Superior temporal gyrus (tissue), 1 donor: ENCODE results near the gene TXNRD1.
"Not testable (repeated sequence)": the region's sequence is repeated elsewhere in the genome, so short reads cannot be mapped to it uniquely, and the experiment has no call there.

Source experiments
- DNase-seq: peaks from one replicate; pipeline ENCODE4 v3.0.0-alpha.2; 2016; ENCODE audit errors: extremely low spot score

Gene TXNRD1

DNA sequence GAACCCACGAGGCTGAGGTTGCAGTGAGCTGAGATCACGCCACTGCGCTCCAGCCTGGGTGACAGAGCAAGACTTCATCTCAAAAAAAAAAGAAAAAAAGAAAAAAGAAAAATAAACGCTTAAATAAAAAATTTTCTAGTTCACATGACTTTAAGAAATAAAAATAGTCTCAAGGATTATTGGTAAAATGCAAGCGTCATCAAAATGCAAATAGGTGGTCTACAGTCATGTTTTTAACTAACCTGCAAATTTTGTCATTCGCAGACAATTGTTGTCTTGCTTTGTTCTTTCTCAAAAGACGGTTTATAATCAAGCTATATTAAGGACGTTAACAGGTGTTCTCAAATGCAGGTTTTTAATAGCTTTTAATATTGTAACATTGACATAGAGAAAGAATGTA, 22.4 kb downstream of the TXNRD1 start:
- DNase-seq: no peak

DNA sequence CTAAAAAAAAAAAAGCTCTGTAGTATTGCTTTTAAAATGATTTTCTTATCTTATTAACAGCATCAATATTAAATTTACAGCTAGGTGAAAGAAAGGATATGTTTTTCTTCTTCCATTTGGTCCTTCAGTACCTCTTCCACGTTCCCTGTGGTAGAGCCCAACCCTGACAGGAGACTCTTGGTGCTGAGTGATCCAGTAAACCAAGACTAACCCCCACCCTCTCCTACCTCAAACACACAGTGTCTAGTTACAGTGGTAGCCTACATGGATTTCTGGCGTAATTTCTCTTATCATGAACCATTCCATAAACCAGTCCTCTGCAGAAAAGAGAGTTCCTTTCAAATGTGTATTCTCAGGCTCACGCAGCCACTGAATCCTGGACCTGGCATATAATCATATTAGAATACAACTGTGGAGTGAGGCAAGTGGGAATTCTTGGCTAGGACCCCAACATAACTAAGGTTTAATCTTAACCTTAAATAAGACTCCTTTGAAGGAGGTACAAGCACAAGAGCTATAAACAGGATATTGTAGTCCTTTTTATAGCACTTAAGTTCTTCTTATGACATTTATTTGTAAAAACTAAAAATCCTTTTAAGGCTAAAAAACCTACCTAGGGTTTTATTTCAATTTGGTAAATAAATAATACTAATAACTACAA, 27.1 kb downstream of the TXNRD1 start:
- no peak for DNase-seq

DNA sequence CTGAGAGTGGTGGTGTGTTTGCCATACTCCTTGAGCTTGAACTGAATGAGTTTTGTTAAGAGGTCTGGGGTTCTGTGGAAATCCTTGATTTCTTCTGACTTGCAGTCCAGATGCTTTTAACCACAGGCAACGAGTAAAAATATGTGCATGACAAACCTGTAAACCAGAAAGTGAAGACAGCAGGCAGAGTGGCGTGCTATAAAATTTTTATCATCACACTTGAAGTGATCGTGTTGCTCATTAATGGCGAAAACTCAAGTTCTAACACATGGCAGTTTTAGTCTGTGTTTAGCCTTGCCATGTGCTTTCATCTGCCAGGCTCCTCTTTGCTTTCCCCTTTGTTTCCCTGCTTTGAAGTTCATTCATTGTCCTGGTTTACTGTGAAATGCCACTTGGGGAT, 28.0 kb downstream of the TXNRD1 start:
- no peak for DNase-seq

DNA sequence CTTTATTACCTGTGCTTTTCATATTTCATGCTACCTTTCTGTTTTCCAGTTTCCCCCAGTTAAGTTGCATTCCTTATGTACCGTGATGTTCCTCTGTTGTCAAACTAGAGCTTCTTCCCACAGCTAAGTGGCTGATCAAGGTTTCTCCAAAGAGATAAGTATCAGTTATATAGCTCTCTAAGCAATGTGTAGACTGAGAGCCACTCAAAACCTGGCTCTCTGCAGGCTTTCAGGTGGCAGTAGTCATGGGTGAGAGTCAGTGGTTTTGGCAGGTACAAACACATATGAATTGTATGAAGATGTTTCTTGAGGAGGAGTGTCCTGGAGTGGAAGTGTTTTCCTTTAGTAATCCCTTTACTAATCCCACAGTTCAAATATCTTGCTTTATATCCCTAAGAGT, 28.4 kb downstream of the TXNRD1 start:
- DNase-seq: no peak

DNA sequence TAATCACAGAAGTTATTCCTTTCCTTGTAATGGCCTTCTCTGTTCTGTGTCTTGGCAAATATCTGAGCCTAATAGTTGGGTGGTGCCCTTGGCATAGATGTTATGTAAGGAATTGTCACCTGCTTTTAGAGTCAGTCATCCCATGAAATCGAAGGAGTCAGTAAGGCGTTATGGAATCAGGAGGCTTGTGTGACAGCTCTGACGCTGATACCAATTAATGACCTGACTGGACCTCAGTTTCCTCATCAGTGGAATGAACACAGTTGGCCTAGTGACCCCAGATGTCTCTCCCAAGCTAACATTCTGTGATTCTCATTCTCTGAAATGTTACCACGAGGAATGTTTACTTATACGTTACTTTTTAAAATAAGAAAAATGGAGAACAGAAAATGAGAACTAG, 32.1 kb downstream of the TXNRD1 start:
- DNase-seq: no peak

DNA sequence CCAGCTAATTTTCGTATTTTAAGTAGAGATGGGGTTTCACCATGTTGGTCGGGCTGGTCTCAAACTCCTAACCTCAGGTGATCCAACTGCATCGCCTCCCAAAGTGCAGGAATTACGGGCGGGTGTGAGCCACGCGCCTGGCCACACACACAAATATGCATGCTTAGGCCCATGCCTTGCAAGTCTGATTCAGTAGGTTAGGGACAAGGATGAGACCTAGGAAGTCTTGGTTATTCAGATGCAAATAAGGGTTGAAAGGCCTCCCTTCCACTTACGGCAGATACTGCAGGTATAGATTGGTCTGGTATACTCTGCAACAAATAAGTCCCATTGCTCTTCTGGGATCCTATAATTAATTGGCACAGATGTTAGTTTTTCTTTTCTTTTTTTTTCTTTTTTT, 32.9 kb downstream of the TXNRD1 start:
- no peak for DNase-seq

DNA sequence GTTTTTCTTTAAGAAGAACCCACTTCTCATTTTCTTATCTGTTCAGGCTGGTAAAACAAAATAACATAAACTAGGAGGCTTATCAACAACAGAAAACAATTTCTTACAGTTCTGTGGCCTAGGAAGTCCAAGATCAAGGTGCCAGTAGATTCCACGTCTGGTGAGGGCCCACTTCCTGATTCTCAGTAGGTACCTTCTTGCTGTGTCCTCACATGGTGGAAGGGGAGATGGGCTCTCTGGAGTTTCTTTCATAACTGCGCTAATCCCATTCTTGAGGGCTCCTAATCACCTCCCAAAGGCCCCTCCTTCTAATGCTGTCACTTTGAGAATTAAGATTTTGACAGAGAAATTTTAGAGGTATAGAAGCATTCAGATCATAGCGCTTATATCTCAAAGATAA, 33.4 kb downstream of the TXNRD1 start:
- no peak for DNase-seq

DNA sequence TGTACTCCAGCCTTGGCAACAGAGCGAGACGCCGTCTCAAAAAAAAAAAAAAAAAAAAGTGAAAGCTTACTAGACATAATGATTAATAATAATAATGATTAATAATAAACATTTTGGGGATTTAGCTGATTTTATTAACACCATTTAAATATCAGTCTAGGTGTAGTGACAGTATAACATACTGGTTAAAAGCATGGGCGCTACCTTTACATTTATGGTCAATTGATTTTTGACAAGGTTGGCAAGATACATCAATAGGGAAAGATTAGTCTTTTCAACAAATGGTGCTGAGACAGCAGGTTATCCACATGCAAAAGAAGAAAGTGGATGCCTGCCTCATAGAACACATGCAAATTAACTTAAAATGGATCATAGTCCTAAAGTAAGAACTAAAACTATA, 34.3 kb downstream of the TXNRD1 start:
- no peak for DNase-seq

DNA sequence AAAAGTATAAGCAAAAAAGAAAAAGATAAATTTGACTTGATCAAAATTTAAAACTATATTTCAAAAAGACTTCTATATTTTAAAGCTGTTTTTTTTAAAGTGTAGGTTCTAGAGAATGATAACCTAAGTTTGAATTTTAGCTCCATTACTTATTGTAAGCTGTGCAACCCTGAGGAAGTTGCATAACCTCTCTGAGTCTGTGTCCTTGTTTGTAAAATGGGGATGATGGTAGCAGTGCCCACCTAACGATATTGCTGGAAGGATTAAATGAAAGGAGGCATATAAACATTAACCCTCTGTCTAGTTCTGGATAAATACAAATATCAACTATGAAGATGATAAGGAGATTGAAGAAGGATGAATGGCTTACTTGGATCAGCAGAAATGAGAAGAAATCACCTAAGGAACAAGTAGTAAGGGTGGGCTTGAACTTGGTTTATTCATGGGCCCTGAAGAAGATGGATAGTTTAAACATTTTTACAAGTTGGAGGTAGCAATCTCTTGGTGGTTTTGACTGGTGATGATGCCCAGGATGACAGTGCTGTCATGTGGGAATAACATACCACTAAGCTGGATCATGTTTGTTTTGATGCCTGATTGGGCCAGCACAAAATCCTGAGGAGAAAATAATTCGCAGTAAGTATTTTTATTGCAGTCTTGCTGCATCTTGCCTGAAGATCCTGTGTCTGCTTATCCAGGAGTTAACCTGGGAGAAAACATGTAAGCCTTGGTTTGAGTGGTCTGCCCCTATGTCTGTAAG, 35.0 kb downstream of the TXNRD1 start:
- DNase-seq: no peak

DNA sequence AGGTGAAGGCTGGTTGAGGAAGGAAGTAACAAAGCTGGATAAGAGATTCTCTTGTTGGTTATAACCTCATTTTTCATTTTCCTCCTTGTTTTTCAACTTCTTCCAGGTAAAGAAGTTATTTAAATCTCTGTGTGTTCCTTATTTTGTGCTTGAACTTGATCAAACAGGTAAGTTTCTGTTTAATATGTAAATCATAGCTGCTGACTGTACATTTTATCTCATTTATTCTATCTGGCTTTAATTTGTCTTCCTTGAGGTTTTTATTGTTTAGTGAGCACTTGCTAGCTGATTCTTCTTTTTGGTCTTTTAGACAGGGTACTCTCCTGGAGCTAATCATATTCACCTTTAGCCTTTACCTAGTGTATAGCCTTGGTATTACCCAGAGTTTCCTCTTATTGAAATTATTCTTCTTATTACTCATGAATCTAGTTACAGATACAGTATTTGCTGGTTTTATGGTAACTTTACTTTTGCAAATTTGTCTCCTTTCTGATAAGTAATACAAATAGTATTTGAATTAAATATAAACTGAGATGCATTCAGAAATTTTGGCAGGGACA, 42.4 kb downstream of the TXNRD1 start:
- DNase-seq: no peak

DNA sequence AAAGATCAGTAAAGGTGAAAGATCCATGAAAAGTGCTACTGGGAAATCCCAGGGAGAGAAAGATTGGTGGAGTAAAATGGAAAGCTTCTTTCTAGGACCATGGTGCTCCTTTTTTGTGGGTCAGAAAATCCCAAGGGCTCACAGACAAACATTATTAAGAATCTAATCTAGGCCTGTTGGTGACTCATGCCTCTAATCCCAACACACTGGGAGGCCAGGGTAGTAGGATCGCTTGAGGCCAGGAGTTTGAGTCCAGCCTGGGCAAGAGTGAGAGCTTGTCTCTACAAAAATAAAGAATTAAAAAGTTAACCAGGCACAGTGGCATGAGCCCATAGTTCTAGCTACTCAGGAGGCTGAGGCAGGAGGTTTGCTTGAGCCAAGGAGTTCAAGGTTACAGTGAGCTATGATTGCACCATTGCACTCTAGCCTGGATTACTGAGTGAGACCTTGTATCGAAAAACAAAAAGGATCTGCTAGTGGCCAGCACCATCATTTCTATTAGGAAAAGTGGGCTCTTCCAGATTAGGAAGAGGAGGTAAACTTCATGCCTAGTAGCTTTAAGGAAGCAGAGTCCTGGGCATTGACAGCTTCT, 43.0 kb downstream of the TXNRD1 start:
- no peak for DNase-seq

DNA sequence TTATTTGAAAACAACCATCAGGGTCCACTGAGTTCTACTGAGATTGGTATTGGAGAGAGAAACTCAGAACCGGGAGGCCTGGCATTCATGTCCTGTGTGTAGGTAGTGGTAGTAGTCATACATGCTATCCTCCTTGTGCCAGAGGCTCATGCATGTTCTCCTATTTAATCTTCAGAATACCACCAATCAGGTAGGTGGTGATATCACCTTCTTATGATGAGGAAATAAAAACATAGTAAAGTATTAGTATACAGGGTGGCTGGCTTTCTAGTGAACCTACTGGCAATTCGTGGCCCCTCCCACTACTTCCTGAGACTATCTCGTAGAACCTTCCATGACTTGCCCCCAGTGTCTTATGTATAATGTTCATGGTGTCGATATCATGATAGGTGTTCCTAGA, 47.4 kb downstream of the TXNRD1 start:
- DNase-seq: no peak

DNA sequence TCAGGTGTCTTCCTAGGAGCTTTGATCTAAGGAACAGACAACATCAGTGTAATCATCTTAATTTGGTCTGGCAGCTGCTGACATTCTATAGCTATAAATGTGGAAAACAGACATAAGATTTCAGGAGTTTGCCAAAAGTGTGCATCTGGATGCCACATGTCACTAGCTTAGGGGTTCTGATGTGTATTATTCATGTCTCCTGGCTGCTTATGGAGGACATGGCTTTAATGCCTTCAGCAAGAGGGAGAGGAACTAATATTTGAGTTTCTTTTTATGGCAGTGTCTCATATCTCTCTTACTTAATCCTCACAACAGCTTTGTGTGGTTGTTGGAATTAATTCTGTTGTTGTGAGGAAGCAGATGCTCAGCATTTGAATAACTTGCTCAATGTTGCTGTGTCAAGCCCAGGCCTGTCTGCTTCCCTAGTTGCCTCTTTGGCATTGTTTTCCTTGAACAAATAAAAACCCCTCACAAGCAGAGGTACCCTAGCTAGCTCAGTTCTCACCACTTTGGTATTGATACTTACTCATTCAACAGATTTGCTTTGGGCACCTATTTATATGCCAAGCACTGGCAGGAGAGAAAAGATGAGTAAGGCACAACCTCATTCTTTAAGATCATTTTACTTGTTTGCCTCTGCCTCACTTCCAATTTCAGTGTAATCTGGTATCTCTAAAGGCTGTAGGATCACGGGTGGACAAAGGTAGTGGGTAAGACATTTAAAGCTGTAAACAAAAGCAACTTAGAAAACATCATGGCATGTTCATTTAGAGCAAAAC, 48.2 kb downstream of the TXNRD1 start:
- no peak for DNase-seq

DNA sequence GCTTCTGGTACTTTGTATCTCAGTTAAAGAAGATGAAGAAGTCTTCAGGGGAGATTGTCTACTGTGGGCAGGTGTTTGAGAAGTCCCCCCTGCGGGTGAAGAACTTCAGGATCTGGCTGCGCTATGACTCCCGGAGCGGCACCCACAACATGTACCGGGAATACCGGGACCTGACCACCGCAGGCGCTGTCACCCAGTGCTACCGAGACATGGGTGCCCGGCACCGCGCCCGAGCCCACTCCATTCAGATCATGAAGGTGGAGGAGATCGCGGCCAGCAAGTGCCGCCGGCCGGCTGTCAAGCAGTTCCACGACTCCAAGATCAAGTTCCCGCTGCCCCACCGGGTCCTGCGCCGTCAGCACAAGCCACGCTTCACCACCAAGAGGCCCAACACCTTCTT, 49.9 kb downstream of the TXNRD1 start:
- not testable (repeated sequence) for DNase-seq

DNA sequence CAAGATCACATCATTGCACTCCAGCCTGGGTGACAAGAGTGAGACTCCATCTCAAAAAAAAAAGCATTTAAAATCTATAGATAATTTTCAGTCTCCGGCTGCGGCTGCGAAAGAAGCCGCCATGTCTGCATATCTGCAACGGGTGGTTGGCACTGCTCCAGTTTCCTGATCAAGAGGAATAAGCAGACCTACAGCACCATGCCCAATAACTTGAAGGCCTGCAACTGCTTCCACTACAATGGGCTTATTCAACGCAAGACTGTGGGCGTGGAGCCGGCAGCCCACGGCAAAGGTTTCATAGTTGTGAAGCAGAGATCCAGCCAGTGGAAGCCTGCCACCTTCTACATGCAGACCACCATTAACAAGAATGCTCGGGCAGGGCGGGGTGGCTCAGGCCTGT, 57.4 kb downstream of the TXNRD1 start:
- DNase-seq: no peak

DNA sequence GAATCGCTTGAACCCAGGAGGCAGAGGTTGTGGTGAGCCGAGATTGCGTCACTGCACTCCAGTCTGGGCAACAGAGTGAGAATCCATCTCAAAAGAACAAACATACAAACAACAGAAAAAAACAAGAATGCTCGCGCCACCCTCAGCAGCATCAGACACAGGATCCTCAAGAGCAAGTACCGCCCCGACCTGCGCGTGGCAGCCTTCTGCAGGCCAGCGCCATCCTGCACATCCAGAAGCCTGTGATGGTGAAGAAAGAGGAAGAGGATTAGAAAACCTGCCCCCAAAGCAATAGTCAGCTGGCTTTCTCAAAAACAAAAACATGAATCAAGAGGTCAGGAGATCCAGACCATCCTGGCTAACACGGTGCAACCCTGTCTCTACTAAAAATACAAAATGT, 57.9 kb downstream of the TXNRD1 start:
- DNase-seq: no peak

DNA sequence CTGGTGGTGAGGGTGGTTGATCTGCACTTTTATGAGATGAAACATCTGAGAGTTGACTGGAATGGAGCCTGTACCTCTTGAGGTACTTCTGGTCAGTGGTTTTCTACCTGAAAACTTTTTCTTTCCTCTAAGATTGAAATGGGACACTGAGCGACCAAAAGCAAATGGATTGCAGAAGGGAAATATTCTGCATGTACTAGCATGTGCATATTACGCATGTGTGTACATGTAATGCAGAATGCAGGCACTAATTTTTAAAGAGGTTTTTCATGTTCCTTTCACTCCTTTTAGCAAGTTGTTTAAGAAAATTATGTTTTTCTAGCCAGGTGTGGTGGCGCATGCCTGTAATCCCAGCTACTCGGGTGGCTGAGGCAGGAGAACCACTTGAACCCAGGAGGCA, 59.2 kb downstream of the TXNRD1 start:
- no peak for DNase-seq

DNA sequence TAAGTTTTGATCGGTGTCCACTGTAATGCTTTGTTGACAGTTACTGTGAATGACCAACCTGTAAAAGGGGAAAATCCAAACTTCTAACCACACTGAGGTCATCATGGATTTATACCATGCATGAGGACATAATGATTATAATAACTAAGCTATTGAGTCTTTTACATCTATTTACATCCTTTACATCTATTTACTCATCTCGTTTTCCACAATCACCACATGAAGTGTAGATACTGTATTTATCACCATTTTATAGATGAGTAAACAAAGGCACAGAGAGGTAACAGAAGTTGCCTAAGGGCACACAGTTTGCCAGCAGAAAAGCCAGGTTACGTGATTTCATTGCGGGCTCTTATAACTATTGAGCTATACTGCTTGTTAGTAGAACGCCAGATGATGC, 60.1 kb downstream of the TXNRD1 start:
- DNase-seq: no peak

DNA sequence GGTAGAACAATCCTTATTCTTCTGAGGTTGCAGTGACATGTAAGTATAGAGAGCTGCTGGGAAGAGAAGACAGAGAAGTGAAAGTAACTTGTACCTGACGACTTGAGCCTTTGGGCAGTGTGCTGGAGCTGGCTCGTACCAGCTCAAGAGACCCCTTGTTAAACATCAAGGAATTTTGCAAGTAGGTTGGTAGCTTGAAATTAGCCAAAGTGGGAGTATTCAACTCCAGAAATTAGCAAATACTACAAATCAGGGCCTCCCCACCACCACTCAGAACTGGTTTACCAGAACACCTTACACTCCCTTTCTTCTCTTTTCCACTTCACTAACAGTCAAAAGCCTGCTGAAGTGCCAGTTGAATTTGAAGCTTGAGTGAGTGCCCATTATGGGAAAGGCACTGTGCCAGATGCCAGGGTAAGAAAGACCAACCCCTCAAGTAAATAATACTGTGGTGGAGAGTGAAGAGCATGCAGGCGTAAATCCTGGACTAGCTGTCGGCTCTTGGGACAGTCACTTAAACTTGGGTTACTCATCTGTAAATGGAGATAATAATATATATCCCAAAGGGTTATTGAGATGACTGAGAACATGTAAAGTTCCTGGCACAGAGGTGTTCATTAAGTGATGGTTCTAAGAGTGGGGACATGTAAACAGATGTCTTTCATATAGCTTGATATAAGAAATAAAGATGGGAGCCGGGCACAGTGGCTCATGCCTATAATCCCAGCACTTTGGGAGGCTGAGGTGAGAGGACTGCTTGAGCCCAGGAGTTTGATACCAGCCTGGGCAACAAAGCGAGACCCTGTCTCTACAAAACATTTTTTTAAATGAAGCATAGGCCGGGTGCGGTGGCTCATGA, 60.9 kb downstream of the TXNRD1 start:
- no peak for DNase-seq

DNA sequence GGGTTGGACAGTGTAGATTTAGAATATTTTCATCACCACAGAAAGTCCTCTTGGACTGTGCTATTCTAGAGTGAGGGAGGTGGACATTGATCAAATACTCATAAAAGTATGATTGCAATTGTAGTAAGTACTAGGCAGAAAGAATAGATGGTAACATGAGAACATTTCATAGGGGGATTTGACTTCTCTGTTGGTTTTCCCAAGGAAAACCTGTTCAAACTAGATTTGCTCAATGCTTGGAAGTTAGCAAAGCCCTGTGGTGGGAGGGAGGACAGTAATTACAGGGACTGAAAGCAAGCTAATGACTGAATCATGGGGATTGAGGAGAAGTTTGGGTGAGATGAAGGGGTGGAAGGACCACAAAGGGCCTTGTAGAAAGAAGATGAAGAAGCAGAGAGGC, 63.6 kb downstream of the TXNRD1 start:
- DNase-seq: no peak

DNA sequence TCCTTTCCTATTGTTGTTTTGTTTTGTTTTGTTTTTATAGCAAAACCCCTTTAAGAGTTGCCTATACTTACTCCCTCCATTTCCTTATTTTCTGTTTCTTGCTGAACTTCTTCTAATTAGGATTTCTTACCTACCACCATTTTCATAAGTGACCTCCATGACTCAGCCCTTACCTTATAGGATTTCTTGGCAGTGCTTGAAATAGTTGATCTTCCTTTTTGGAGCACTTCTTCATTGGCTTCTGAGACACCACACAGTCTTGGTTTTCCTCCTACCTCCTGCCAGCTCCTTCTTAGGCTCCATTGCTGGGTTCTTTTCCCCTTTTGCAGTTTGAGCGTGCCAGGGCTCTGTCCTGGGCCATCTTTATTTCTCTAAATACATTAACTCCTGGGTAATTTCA, 64.5 kb downstream of the TXNRD1 start:
- DNase-seq: no peak
